Neural progenitor cell (in vitro differentiated cells): ENCODE measurements around the gene HRCT1.

Experiments
- EZH2 ChIP-seq: fragments of 200-600 bp; sonication (generic); IDR thresholded peaks from 2 replicates; pipeline ENCODE4 v1.6.1; 2017; ENCODE audit warnings: antibody characterized with exemption, mild to moderate bottlenecking, moderate library complexity
- EZH2phosphoT487 ChIP-seq: fragments of 200-600 bp; sonication (generic); IDR thresholded peaks from 2 replicates; pipeline ENCODE4 v1.6.1; 2017; ENCODE audit warnings: antibody characterized with exemption
- TF ChIP-seq, protein P1 (sequence below): fragments of 200-600 bp; sonication (generic); IDR thresholded peaks from 2 replicates; pipeline ENCODE4 v1.5.1; 2017; ENCODE audit warnings: antibody characterized with exemption, mild to moderate bottlenecking

GRCh38 chr9:35944841-35945240 lies 38.8 kb downstream of the HRCT1 start:
- TF ChIP-seq, protein P1, sequence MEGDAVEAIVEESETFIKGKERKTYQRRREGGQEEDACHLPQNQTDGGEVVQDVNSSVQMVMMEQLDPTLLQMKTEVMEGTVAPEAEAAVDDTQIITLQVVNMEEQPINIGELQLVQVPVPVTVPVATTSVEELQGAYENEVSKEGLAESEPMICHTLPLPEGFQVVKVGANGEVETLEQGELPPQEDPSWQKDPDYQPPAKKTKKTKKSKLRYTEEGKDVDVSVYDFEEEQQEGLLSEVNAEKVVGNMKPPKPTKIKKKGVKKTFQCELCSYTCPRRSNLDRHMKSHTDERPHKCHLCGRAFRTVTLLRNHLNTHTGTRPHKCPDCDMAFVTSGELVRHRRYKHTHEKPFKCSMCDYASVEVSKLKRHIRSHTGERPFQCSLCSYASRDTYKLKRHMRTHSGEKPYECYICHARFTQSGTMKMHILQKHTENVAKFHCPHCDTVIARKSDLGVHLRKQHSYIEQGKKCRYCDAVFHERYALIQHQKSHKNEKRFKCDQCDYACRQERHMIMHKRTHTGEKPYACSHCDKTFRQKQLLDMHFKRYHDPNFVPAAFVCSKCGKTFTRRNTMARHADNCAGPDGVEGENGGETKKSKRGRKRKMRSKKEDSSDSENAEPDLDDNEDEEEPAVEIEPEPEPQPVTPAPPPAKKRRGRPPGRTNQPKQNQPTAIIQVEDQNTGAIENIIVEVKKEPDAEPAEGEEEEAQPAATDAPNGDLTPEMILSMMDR, result no peak
- TF ChIP-seq EZH2, result no peak
- TF ChIP-seq EZH2phosphoT487, result no peak
